ENCODE results near the gene GABARAPL1. TPM values are rescaled to one million over a fixed set of nuclear protein-coding genes. Genes with fewer than 3 reads are reported as not detected.
A peak's percentile ranks its signal among the peaks of the same experiment; 100 is the strongest.
"Not testable (repeated sequence)": the region's sequence is repeated elsewhere in the genome, so short reads cannot be mapped to it uniquely, and the experiment has no call there.

Gene GABARAPL1
- total and polyA plus RNA-seq, 4 donors = 74.5 to 111 (median 93.8) TPM

GRCh38 chr12:10175846-10176636 lies 36.6 kb upstream of the GABARAPL1 start:
- Histone ChIP-seq H3K27me3 (ENCODE audit: control insufficient read depth in 1 of 2, insufficient read depth in 2 of 2, low read length in 1 of 2) (no peaks in the 10 kb centered on the region), H3K36me3 (ENCODE audit: control insufficient read depth in 1 of 2, insufficient read depth in 2 of 2, low read length in 1 of 2) (no peaks in the 10 kb centered on the region), H3K4me1 (ENCODE audit: control insufficient read depth in 1 of 2, insufficient read depth in 2 of 2, low read length in 2 of 2) (no peaks in the 10 kb centered on the region), H3K27ac (ENCODE audit: low read depth in 1 of 2, low read length in 2 of 2) (no peak overlapping the region), H3K9me3 (ENCODE audit: control insufficient read depth, low read length) (no peaks in the 10 kb centered on the region), H3K4me3 (ENCODE audit: low read length in 2 of 2) (no peak overlapping the region)
- ATAC-seq (ENCODE audit: low FRiP score) (no peak), DNase-seq (no peak)
- intact Hi-C loops (cut with DNase I) = no loop called here
- 82 to 89% methylated on average over 5 of the region's 5 CpGs for WGBS, 2 donors

GRCh38 chr12:10178821-10179220 lies 33.9 kb upstream of the GABARAPL1 start, which contains the start of gene TMEM52B:
TSS of gene TMEM52B (plus strand) at chr12:10179032. CDS start at chr12:10179575, 543 bp downstream.
- Histone ChIP-seq H3K9me3 (ENCODE audit: control insufficient read depth, low read length) (no peaks in the 10 kb centered on the region), H3K4me3 (ENCODE audit: low read length in 2 of 2) (no peak within 1 kb of the TSS), H3K27me3 (ENCODE audit: control insufficient read depth in 1 of 2, insufficient read depth in 2 of 2, low read length in 1 of 2) (no peaks in the 10 kb centered on the region), H3K36me3 (ENCODE audit: control insufficient read depth in 1 of 2, insufficient read depth in 2 of 2, low read length in 1 of 2) (no peaks in the 10 kb centered on the region), H3K4me1 (ENCODE audit: control insufficient read depth in 1 of 2, insufficient read depth in 2 of 2, low read length in 2 of 2) (no peaks in the 10 kb centered on the region), H3K27ac (ENCODE audit: low read depth in 1 of 2, low read length in 2 of 2) (no peak within 1 kb of the TSS)
- WGBS, 2 donors = 66 to 70% methylated on average over 4 of the region's 4 CpGs
- ATAC-seq (ENCODE audit: low FRiP score) = no peak
- DNase-seq = no peak
- intact Hi-C loops (cut with DNase I) = no loop called here

GRCh38 chr12:10179776-10180181 lies 32.9 kb upstream of the GABARAPL1 start:
- 60 to 73% methylated on average over 5 of the region's 5 CpGs for WGBS, 2 donors

GRCh38 chr12:10182354-10183049 lies 30.2 kb upstream of the GABARAPL1 start:
- Histone ChIP-seq H3K9me3 (ENCODE audit: control insufficient read depth, low read length) (no peaks in the 10 kb centered on the region), H3K27ac (ENCODE audit: low read depth in 1 of 2, low read length in 2 of 2) (no peak overlapping the region), H3K4me1 (ENCODE audit: control insufficient read depth in 1 of 2, insufficient read depth in 2 of 2, low read length in 2 of 2) (no peaks in the 10 kb centered on the region), H3K36me3 (ENCODE audit: control insufficient read depth in 1 of 2, insufficient read depth in 2 of 2, low read length in 1 of 2) (no peaks in the 10 kb centered on the region), H3K27me3 (ENCODE audit: control insufficient read depth in 1 of 2, insufficient read depth in 2 of 2, low read length in 1 of 2) (no peaks in the 10 kb centered on the region), H3K4me3 (ENCODE audit: low read length in 2 of 2) (no peak overlapping the region)
- ATAC-seq (ENCODE audit: low FRiP score) = no peak
- no peak for DNase-seq
- intact Hi-C loops (cut with DNase I) = no loop called here
- WGBS, 2 donors = 41 to 45% methylated on average over 5 of the region's 5 CpGs

More at GRCh38 chr12:10179776-10180181, 32.9 kb upstream of the GABARAPL1 start:
- Histone ChIP-seq H3K27me3 (ENCODE audit: control insufficient read depth in 1 of 2, insufficient read depth in 2 of 2, low read length in 1 of 2) (no peaks in the 10 kb centered on the region), H3K4me3 (ENCODE audit: low read length in 2 of 2) (no peak overlapping the region), H3K27ac (ENCODE audit: low read depth in 1 of 2, low read length in 2 of 2) (no peak overlapping the region), H3K36me3 (ENCODE audit: control insufficient read depth in 1 of 2, insufficient read depth in 2 of 2, low read length in 1 of 2) (no peaks in the 10 kb centered on the region), H3K4me1 (ENCODE audit: control insufficient read depth in 1 of 2, insufficient read depth in 2 of 2, low read length in 2 of 2) (no peaks in the 10 kb centered on the region), H3K9me3 (ENCODE audit: control insufficient read depth, low read length) (no peaks in the 10 kb centered on the region)
- ATAC-seq (ENCODE audit: low FRiP score) = no peak
- intact Hi-C loops (cut with DNase I) = no loop called here
- DNase-seq = no peak

DNA sequence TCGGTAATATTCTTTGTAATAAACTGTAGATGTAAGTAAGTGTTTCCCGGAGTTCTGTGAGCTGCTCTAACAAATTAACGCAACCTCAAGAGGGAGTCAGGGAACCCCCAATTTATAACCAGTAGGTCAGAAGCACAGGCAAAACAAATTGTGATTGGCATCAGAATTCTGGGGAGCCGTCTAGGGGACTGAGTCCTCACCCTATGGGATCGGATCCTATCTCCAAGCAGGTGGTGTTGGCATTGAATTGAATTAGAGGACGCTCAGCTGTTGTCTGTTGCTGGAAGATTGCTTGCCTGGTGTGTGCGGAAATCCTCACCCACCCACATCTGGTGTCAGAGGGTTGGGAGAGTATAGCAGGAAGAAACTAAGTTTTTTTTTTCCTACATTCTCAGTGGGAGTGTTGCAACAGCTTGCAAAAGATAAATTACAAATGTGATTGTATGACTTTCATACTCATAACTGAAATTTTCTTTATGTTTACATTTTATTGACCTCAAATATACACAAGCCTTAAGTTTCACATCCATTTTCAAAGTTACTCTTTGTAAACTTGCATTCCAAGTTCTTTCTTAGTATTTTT lies 28.3 kb upstream of the GABARAPL1 start:
- WGBS, 2 donors = 72 to 73% methylated on average over 7 of the region's 7 CpGs
- Histone ChIP-seq H3K36me3 (ENCODE audit: control insufficient read depth in 1 of 2, insufficient read depth in 2 of 2, low read length in 1 of 2) (no peaks in the 10 kb centered on the region), H3K27me3 (ENCODE audit: control insufficient read depth in 1 of 2, insufficient read depth in 2 of 2, low read length in 1 of 2) (no peaks in the 10 kb centered on the region), H3K9me3 (ENCODE audit: control insufficient read depth, low read length) (no peaks in the 10 kb centered on the region), H3K27ac (ENCODE audit: low read depth in 1 of 2, low read length in 2 of 2) (no peak overlapping the region), H3K4me3 (ENCODE audit: low read length in 2 of 2) (no peak overlapping the region), H3K4me1 (ENCODE audit: control insufficient read depth in 1 of 2, insufficient read depth in 2 of 2, low read length in 2 of 2) (no peaks in the 10 kb centered on the region)
- intact Hi-C loops (cut with DNase I) = no loop called here
- ATAC-seq (ENCODE audit: low FRiP score) (no peak), DNase-seq (no peak)

GRCh38 chr12:10186299-10186698 lies 26.4 kb upstream of the GABARAPL1 start:
- no peak overlapping the region for H3K4me3 ChIP-seq (ENCODE audit: low read length in 2 of 2)
- 61 to 63% methylated on average over 11 of the region's 11 CpGs for WGBS, 2 donors
- no peaks in the 10 kb centered on the region for H3K27me3 ChIP-seq (ENCODE audit: control insufficient read depth in 1 of 2, insufficient read depth in 2 of 2, low read length in 1 of 2)
- H3K27ac ChIP-seq (ENCODE audit: low read depth in 1 of 2, low read length in 2 of 2) = no peak overlapping the region
- no peaks in the 10 kb centered on the region for H3K9me3 ChIP-seq (ENCODE audit: control insufficient read depth, low read length)
- peak; percentile 34 for ATAC-seq (ENCODE audit: low FRiP score)
- no peaks in the 10 kb centered on the region for H3K36me3 ChIP-seq (ENCODE audit: control insufficient read depth in 1 of 2, insufficient read depth in 2 of 2, low read length in 1 of 2)
- no peaks in the 10 kb centered on the region for H3K4me1 ChIP-seq (ENCODE audit: control insufficient read depth in 1 of 2, insufficient read depth in 2 of 2, low read length in 2 of 2)
- peak in 1 of 2 donors; percentile 87 for DNase-seq
- intact Hi-C loops (cut with DNase I) = loop anchor here in 1 of 2 donors (5.0 kb wide), 1 partner anchor 34 kb away; no protein-coding TSS in a partner anchor

GRCh38 chr12:10186958-10187357 lies 25.7 kb upstream of the GABARAPL1 start:
- not testable (repeated sequence) for H3K9me3 ChIP-seq (ENCODE audit: control insufficient read depth, low read length); H3K27ac ChIP-seq (ENCODE audit: low read depth in 1 of 2, low read length in 2 of 2); H3K36me3 ChIP-seq (ENCODE audit: control insufficient read depth in 1 of 2, insufficient read depth in 2 of 2, low read length in 1 of 2); ATAC-seq (ENCODE audit: low FRiP score); DNase-seq; H3K4me1 ChIP-seq (ENCODE audit: control insufficient read depth in 1 of 2, insufficient read depth in 2 of 2, low read length in 2 of 2); H3K27me3 ChIP-seq (ENCODE audit: control insufficient read depth in 1 of 2, insufficient read depth in 2 of 2, low read length in 1 of 2); H3K4me3 ChIP-seq (ENCODE audit: low read length in 2 of 2)
- 81 to 83% methylated on average over 6 of the region's 6 CpGs for WGBS, 2 donors
- intact Hi-C loops (cut with DNase I) = loop anchor here in 1 of 2 donors (5.0 kb wide), 1 partner anchor 35 kb away; no protein-coding TSS in a partner anchor

DNA sequence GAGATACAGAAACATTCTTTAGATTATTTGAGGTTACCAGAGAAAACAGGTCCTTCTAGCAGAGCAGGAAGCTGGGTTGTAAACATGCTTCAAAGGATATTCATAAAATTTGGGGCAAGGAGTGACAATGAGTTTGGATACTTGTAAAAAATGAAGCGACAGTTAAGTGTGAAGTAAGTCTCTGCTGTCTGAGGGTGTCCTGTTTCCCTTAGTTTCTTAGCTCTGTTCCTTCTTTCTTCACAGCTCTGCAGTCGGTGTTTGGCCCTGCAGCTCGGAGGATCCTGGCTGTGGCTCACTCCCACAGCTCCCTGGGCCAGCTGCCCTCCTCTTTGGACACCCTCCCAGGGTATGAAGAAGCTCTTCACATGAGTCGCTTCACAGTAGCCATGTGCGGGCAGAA lies 23.0 kb upstream of the GABARAPL1 start:
- Histone ChIP-seq H3K4me1 (ENCODE audit: control insufficient read depth in 1 of 2, insufficient read depth in 2 of 2, low read length in 2 of 2) (no peaks in the 10 kb centered on the region), H3K27ac (ENCODE audit: low read depth in 1 of 2, low read length in 2 of 2) (no peak overlapping the region), H3K27me3 (ENCODE audit: control insufficient read depth in 1 of 2, insufficient read depth in 2 of 2, low read length in 1 of 2) (no peaks in the 10 kb centered on the region), H3K9me3 (ENCODE audit: control insufficient read depth, low read length) (no peaks in the 10 kb centered on the region), H3K4me3 (ENCODE audit: low read length in 2 of 2) (no peak overlapping the region), H3K36me3 (ENCODE audit: control insufficient read depth in 1 of 2, insufficient read depth in 2 of 2, low read length in 1 of 2) (no peaks in the 10 kb centered on the region)
- 45 to 48% methylated on average over 5 of the region's 5 CpGs for WGBS, 2 donors
- intact Hi-C loops (cut with DNase I) = loop anchor here (2.0 to 5.0 kb wide), 2 partner anchors 37 kb away; no protein-coding TSS in a partner anchor
- DNase-seq = no peak
- ATAC-seq (ENCODE audit: low FRiP score) = no peak
